H7 (cell line): ENCODE results near the gene LARP7. TPM values are rescaled to one million over a fixed set of nuclear protein-coding genes. Genes with fewer than 3 reads are reported as not detected.
A peak's percentile ranks its signal among the peaks of the same experiment; 100 is the strongest.
"Not testable (repeated sequence)": the region's sequence is repeated elsewhere in the genome, so short reads cannot be mapped to it uniquely, and the experiment has no call there.

Experiments
- DNase-seq: peaks from one replicate; pipeline ENCODE4 v3.0.0; 2012
- H3K27me3 ChIP-seq: 2 replicates; pipeline ENCODE4 v1.6.0; 2011; ENCODE audit warnings: mild to moderate bottlenecking, low read length; ENCODE audit not compliant: control insufficient read depth, insufficient read depth
- H3K36me3 ChIP-seq: replicated peaks from 2 replicates; pipeline ENCODE4 v1.5.1; 2011; ENCODE audit warnings: low read length; ENCODE audit not compliant: control insufficient read depth, insufficient read depth
- H3K4me3 ChIP-seq: 2 replicates; pipeline ENCODE4 v1.5.1; 2011; ENCODE audit warnings: low read depth, mild to moderate bottlenecking, control low read depth, low read length, moderate library complexity; ENCODE audit not compliant: insufficient read depth
- total RNA-seq: library from RNA; depleted of rRNA; stranded (reverse); fragments of >200 nt; shearing (Covaris generic); gene quantifications from 2 replicates; pipeline ENCODE4 v1.2.3, GENCODE V29; 2014

The LARP7 gene
- total RNA-seq, 1 experiment from 2014 or later: 28.5 TPM

- H3K4me3 ChIP-seq, DNase-seq, H3K27me3 ChIP-seq: not testable (repeated sequence)
- peaks cover 13% of the 10 kb centered on the region for H3K36me3 ChIP-seq
These were observed 7.9 kb downstream of the LARP7 start for GRCh38 chr4:112644595-112645535.

- peaks cover 13% of the 10 kb centered on the region for H3K36me3 ChIP-seq
- no peaks in the 10 kb centered on the region for H3K27me3 ChIP-seq
- peak overlapping the region; percentile 71 for H3K4me3 ChIP-seq
- DNase-seq: peak; percentile 33
These were observed 8.8 kb downstream of the LARP7 start for GRCh38 chr4:112645541-112646329.

GRCh38 chr4:112646632-112647537 is 9.9 kb downstream of the LARP7 start:
- Histone ChIP-seq H3K36me3 (peaks cover 13% of the 10 kb centered on the region), H3K4me3 (peak overlapping the region; percentile 71), H3K27me3 (no peaks in the 10 kb centered on the region)
- DNase-seq: no peak

- Histone ChIP-seq H3K36me3 (peaks cover 13% of the 10 kb centered on the region), H3K27me3 (no peaks in the 10 kb centered on the region), H3K4me3 (peak overlapping the region; percentile 71)
- no peak for DNase-seq
These were observed 10.8 kb downstream of the LARP7 start for GRCh38 chr4:112647785-112648184.

GRCh38 chr4:112648263-112649054 is 11.5 kb downstream of the LARP7 start:
- H3K36me3 ChIP-seq: peaks cover 13% of the 10 kb centered on the region
- no peak for DNase-seq
- peak overlapping the region; percentile 71 for H3K4me3 ChIP-seq
- no peaks in the 10 kb centered on the region for H3K27me3 ChIP-seq

GRCh38 chr4:112649055-112649408 is 12.1 kb downstream of the LARP7 start:
- H3K4me3 ChIP-seq: no peak overlapping the region; the same call in 1 of the 2 replicates

GRCh38 chr4:112650332-112650731 is 13.4 kb downstream of the LARP7 start:
- Histone ChIP-seq H3K36me3 (peaks cover 13% of the 10 kb centered on the region), H3K4me3 (peak overlapping the region; percentile 0; the same call in 1 of the 2 replicates), H3K27me3 (no peaks in the 10 kb centered on the region)
- DNase-seq: no peak

More at GRCh38 chr4:112649055-112649408, 12.1 kb downstream of the LARP7 start:
- no peak for DNase-seq
- Histone ChIP-seq H3K27me3 (no peaks in the 10 kb centered on the region), H3K36me3 (peaks cover 13% of the 10 kb centered on the region)

- no peak for DNase-seq
- peaks cover 11% of the 10 kb centered on the region for H3K36me3 ChIP-seq
- no peaks in the 10 kb centered on the region for H3K27me3 ChIP-seq
- H3K4me3 ChIP-seq: no peak overlapping the region
These were observed 14.7 kb downstream of the LARP7 start for GRCh38 chr4:112651641-112652040.

GRCh38 chr4:112652216-112652615 is 15.3 kb downstream of the LARP7 start:
- Histone ChIP-seq H3K4me3 (no peak overlapping the region), H3K36me3 (peaks cover 7% of the 10 kb centered on the region), H3K27me3 (no peaks in the 10 kb centered on the region)
- DNase-seq: no peak

GRCh38 chr4:112655270-112655669 is 18.3 kb downstream of the LARP7 start:
- Histone ChIP-seq H3K4me3 (no peak overlapping the region), H3K36me3 (no peaks in the 10 kb centered on the region; the same call in 1 of the 2 replicates), H3K27me3 (no peaks in the 10 kb centered on the region)
- DNase-seq: no peak

GRCh38 chr4:112656115-112656514 is 19.2 kb downstream of the LARP7 start:
- not testable (repeated sequence) for H3K4me3 ChIP-seq, H3K36me3 ChIP-seq, DNase-seq, H3K27me3 ChIP-seq

- Histone ChIP-seq H3K36me3 (no peaks in the 10 kb centered on the region), H3K4me3 (no peak overlapping the region), H3K27me3 (no peaks in the 10 kb centered on the region)
- no peak for DNase-seq
These were observed 27.7 kb downstream of the LARP7 start for GRCh38 chr4:112664611-112665010.

GRCh38 chr4:112668131-112668530 is 31.2 kb downstream of the LARP7 start:
- Histone ChIP-seq H3K36me3 (no peaks in the 10 kb centered on the region), H3K4me3 (no peak overlapping the region), H3K27me3 (no peaks in the 10 kb centered on the region)
- DNase-seq: no peak
